ENCODE data around the gene SLC16A5. TPM values are rescaled to one million over a fixed set of nuclear protein-coding genes. Genes with fewer than 3 reads are reported as not detected.
"Not testable (repeated sequence)": the region's sequence is repeated elsewhere in the genome, so short reads cannot be mapped to it uniquely, and the experiment has no call there.

Gene SLC16A5
- total RNA-seq, 3 donors from 2014 or later (not counting 1 experiment from before 2014, with no cell fraction given), result 6.3 to 11.2 (median 10.0) TPM

DNA sequence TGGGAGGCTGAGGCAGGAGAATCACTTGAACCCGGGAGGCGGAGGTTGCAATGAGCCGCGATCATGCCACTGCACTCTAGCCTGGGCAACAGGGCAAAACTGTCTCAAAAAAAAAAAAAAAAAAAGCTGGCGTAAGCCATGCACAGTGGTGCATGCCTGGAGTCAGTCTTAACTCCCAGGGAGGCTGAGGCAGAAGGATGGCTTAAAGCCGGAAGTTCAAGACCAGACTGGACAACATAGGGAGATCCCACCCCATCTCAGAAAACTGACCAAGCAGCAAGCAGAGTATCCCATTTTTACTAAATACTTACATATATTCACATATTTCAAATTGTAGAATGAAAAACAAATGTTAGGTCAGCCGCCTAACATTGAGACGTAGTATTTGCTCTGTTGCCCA, 39.2 kb downstream of the SLC16A5 start:
- DNase-seq (no peak), ATAC-seq (no peak)
- Mint-ChIP-seq H3K4me1 (peaks cover 31 to 42% of the 10 kb centered on the region in 2 donors), H3K27ac (no peak overlapping the region), H3K9me3 (no peaks in the 10 kb centered on the region), H3K27me3 (ENCODE audit: low read depth in 2 of 2) (no peaks in the 10 kb centered on the region), H3K36me3 (no peaks in the 10 kb centered on the region), H3K4me3 (no peak overlapping the region)
- Histone ChIP-seq H3K27ac (ENCODE audit: low read length) (no peak overlapping the region), H3K9me3 (ENCODE audit: control insufficient read depth, insufficient read depth, low read length) (no peaks in the 10 kb centered on the region), H3K27me3 (ENCODE audit: control insufficient read depth, insufficient read depth, low read length) (no peaks in the 10 kb centered on the region), H3K36me3 (ENCODE audit: control insufficient read depth, insufficient read depth, low read length) (peaks cover 9% of the 10 kb centered on the region), H3K4me3 (ENCODE audit: low read length) (no peak overlapping the region), H3K4me1 (ENCODE audit: control insufficient read depth, insufficient read depth, low read length) (peaks cover 43% of the 10 kb centered on the region)
- 84% methylated on average over 7 of the region's 8 CpGs for WGBS (ENCODE audit: insufficient coverage)
- intact Hi-C loops (cut with micrococcal nuclease), result no loop called here
- TF ChIP-seq, protein P1, sequence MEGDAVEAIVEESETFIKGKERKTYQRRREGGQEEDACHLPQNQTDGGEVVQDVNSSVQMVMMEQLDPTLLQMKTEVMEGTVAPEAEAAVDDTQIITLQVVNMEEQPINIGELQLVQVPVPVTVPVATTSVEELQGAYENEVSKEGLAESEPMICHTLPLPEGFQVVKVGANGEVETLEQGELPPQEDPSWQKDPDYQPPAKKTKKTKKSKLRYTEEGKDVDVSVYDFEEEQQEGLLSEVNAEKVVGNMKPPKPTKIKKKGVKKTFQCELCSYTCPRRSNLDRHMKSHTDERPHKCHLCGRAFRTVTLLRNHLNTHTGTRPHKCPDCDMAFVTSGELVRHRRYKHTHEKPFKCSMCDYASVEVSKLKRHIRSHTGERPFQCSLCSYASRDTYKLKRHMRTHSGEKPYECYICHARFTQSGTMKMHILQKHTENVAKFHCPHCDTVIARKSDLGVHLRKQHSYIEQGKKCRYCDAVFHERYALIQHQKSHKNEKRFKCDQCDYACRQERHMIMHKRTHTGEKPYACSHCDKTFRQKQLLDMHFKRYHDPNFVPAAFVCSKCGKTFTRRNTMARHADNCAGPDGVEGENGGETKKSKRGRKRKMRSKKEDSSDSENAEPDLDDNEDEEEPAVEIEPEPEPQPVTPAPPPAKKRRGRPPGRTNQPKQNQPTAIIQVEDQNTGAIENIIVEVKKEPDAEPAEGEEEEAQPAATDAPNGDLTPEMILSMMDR (IDR thresholded peaks at IDR 0.05), result no peak

DNA sequence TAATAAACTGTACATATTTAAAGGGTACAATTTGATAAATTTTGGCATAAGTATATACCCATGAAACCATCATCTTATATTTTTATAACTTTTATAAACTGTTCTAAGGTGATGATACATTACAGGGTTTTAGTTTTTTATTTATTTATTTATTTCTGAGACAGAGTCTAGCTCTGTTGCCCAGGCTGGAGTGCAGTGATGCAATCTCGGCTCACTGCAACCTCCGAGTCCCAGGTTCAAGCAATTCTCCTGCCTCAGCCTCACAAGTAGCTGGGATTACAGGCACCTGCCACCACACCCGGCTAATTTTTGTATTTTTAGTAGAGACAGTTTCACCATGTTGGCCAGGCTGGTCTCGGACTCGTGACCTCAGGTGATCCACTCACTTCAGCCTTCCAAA, 40.2 kb downstream of the SLC16A5 start:
- H3K27ac ChIP-seq (ENCODE audit: low read length); H3K27me3 ChIP-seq (ENCODE audit: control insufficient read depth, insufficient read depth, low read length); DNase-seq; H3K36me3 Mint-ChIP-seq; H3K9me3 Mint-ChIP-seq; H3K4me3 ChIP-seq (ENCODE audit: low read length); ATAC-seq; H3K9me3 ChIP-seq (ENCODE audit: control insufficient read depth, insufficient read depth, low read length); H3K27me3 Mint-ChIP-seq (ENCODE audit: low read depth in 2 of 2); H3K36me3 ChIP-seq (ENCODE audit: control insufficient read depth, insufficient read depth, low read length); intact Hi-C loops (cut with micrococcal nuclease): not testable (repeated sequence)
- Mint-ChIP-seq H3K4me1 (peaks cover 31 to 42% of the 10 kb centered on the region in 2 donors), H3K27ac (peak overlapping the region in 1 of 2 donors; percentile 29), H3K4me3 (peak overlapping the region; percentile 14)
- peaks cover 47% of the 10 kb centered on the region for H3K4me1 ChIP-seq (ENCODE audit: control insufficient read depth, insufficient read depth, low read length)
- WGBS (ENCODE audit: insufficient coverage), result 92% methylated on average over 5 of the region's 5 CpGs

DNA sequence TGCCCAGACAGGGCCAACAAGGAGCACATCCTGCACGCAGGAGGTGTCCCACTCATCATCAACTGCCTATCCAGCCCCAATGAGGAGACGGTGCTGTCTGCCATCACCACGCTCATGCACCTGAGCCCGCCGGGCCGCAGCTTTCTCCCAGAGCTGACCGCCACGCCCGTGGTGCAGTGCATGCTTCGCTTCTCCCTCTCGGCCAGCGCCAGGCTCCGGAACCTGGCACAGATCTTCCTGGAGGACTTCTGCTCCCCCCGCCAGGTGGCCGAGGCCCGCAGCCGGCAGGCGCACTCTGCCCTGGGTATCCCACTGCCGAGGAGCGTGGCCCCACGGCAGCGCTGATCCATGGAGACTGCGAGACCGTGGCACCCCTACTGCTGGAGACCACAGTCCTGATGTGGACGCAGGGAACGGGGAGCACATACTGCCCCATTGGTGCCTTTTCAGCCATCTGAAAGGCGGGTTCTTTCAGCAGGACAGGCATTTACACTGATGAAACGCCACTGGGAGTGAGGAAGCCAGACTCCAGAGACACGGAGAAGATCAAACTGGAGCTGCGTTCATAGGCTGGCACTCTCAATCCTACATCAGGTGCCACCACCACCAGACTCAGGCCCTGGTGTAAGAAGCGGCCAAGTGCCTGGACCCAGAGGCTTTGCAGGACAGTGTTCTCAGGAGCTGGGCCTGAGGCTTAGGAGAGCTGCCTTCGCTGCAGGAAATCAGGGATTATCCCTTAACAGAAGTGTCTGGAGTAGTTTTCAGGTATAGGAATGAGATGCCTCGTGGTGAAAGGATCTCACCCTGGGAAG, 41.1 kb downstream of the SLC16A5 start:
- WGBS (ENCODE audit: insufficient coverage), result 96% methylated on average over 33 of the region's 33 CpGs
- no peak overlapping the region for H3K4me3 ChIP-seq (ENCODE audit: low read length)
- peaks cover 44% of the 10 kb centered on the region for H3K4me1 ChIP-seq (ENCODE audit: control insufficient read depth, insufficient read depth, low read length)
- H3K36me3 Mint-ChIP-seq, result no peaks in the 10 kb centered on the region
- no peak overlapping the region for H3K27ac ChIP-seq (ENCODE audit: low read length)
- intact Hi-C loops (cut with micrococcal nuclease), result no loop called here
- no peak for ATAC-seq
- H3K9me3 Mint-ChIP-seq, result no peaks in the 10 kb centered on the region
- H3K27ac Mint-ChIP-seq, result peak overlapping the region; percentile 53 to 59
- TF ChIP-seq, protein P1 (IDR thresholded peaks at IDR 0.05), result no peak
- no peaks in the 10 kb centered on the region for H3K9me3 ChIP-seq (ENCODE audit: control insufficient read depth, insufficient read depth, low read length)
- peaks cover 9% of the 10 kb centered on the region for H3K36me3 ChIP-seq (ENCODE audit: control insufficient read depth, insufficient read depth, low read length)
- no peaks in the 10 kb centered on the region for H3K27me3 Mint-ChIP-seq (ENCODE audit: low read depth in 2 of 2)
- peak overlapping the region; percentile 89 for H3K4me3 Mint-ChIP-seq
- peaks cover 30 to 38% of the 10 kb centered on the region in 2 donors for H3K4me1 Mint-ChIP-seq
- no peak for DNase-seq
- no peaks in the 10 kb centered on the region for H3K27me3 ChIP-seq (ENCODE audit: control insufficient read depth, insufficient read depth, low read length)

DNA sequence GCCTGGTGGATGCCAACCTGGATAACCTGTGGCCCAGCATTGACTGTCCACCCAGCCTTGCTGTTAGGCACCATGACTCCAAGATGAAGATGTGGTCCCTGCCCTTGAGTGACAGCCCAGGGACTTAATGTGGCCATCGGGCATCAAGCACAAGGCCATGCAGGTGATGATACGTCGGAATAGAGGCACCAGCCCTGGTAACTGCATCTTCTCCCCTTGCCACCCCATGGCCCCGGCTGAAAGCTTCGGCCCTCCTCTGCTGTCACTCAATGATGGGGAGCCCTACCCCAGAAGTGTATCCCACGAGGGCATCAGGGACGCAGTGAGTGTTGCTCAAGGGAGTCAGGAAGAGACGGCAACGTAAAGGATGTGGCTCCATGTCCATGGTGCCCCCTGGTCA, 41.8 kb downstream of the SLC16A5 start:
- intact Hi-C loops (cut with micrococcal nuclease), result no loop called here
- Histone ChIP-seq H3K4me1 (ENCODE audit: control insufficient read depth, insufficient read depth, low read length) (peaks cover 37% of the 10 kb centered on the region), H3K27ac (ENCODE audit: low read length) (no peak overlapping the region), H3K4me3 (ENCODE audit: low read length) (no peak overlapping the region), H3K9me3 (ENCODE audit: control insufficient read depth, insufficient read depth, low read length) (no peaks in the 10 kb centered on the region), H3K36me3 (ENCODE audit: control insufficient read depth, insufficient read depth, low read length) (peaks cover 9% of the 10 kb centered on the region), H3K27me3 (ENCODE audit: control insufficient read depth, insufficient read depth, low read length) (no peaks in the 10 kb centered on the region)
- H3K27me3 Mint-ChIP-seq (ENCODE audit: low read depth in 2 of 2), result no peaks in the 10 kb centered on the region
- H3K4me3 Mint-ChIP-seq, result peak overlapping the region; percentile 89
- peak overlapping the region; percentile 53 to 59 for H3K27ac Mint-ChIP-seq
- no peaks in the 10 kb centered on the region for H3K36me3 Mint-ChIP-seq
- no peak for DNase-seq
- H3K9me3 Mint-ChIP-seq, result no peaks in the 10 kb centered on the region
- no peak for ATAC-seq
- TF ChIP-seq, protein P1 (IDR thresholded peaks at IDR 0.05), result no peak
- 92% methylated on average over 9 of the region's 9 CpGs for WGBS (ENCODE audit: insufficient coverage)
- H3K4me1 Mint-ChIP-seq, result peaks cover 23 to 32% of the 10 kb centered on the region in 2 donors

Measured in natural killer cell (primary cell).